HG02970 (cell line): ENCODE measurements around the gene ITPR2.

Experiments
- ATAC-seq: cut with Tn5 transposase; IDR thresholded peaks from one replicate; pipeline ENCODE4 v1.9.1; 2021; ENCODE audit warnings: mild to moderate bottlenecking, moderate library complexity, moderate number of reproducible peaks; ENCODE audit not compliant: unreplicated experiment, low FRiP score

Gene ITPR2

DNA sequence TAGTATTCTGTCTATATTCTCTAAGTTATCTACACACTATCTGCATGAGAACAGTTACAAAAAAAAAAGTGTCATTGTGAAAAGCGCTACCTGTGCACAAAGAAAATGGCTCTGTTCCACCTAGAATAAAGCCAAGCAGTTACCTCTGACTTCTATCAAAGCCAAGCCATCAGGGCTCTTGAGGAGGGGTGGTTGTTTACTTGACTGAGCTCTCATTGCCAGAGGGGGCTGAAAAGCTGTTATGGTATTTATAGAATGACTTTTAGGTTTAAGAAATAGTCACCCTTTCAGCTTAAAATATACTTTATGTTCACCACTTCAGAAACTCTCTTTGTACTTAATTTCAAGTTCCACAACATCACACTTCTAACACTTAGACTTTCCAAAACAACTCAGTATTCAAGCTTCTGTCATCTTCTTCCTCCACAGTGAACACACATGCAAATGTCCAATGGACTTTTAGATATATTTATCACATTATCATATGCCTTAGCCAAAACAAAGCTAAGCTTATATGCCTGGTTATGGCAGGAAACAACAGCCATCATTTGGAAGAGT, 7.5 kb downstream of the ITPR2 start:
- ATAC-seq = no peak

DNA sequence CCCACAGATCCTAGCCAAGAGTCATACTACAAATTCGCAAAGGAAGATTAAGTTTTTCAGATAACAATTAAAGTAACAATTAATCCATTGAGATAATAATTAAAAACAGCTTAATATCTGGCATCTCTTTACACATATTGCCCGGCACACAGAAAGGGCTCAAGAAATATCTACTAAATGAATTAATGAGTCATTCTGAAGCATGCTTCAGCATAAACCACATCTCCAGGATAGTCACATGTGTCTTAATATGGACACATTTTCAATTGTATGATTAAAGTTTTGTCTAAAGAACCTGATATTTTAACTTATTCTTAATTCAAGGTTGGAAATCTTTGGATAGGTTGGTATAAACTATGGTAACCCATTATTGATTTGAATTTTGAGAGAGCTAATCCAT, 9.6 kb downstream of the ITPR2 start:
- no peak for ATAC-seq

DNA sequence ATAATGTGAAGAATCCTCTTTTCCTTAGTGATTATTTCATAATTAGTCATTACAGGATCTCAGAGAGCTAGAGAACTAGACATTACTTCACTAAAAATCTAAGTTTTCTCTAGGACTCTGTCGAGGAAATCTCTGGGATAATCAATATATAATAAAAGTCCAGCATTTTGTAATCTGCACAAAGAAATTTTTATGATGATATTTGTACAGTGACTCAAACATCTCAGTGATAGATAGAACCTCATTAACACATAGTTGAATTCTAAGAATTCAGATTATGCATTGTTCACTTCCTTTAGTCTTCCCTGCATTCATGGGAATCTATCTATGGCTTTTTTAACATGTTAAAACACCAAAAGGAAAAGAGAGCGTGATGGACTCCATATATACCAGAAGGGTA, 11.0 kb downstream of the ITPR2 start:
- ATAC-seq = no peak

DNA sequence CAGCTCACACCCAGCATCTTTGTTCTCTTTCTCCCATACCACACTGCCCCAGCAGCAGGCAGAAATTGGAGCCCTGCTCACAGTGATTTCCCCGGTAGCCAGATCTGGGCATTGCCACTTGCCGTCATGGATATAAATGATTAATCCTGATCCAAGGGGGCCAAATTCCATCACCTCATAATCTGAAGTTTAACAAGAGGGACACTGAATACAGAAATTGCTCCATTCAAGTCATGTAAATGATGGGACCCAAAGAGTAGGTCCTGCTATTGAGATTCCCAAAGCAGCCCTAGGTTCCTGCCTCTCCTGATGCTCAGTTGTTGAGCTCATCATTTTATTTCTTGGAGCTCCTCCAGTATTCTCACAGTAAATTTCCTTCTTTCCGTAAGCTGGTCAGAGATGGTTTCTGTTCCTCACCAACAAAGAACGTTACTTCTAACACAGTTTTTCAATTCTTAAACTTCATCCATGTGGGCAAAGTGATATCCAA, 11.7 kb downstream of the ITPR2 start:
- no peak for ATAC-seq

DNA sequence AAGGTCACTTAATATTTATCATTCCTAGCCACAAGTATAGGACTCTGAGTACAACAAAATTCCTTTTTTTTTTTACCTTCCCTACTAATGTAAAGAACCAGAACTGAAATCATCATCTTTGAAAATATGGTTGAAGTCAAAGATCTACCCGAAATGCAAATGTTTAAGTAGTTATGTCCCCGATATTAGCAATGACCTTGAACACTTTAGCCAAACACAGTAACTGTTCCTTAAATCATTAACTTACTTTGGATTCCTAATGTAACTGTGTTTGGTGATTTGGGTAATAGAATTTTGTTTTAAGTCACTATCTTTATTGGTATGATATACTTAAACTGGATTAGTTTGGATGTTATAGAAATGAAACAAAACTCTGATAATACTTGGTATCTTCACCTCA, 14.4 kb downstream of the ITPR2 start:
- ATAC-seq = no peak

DNA sequence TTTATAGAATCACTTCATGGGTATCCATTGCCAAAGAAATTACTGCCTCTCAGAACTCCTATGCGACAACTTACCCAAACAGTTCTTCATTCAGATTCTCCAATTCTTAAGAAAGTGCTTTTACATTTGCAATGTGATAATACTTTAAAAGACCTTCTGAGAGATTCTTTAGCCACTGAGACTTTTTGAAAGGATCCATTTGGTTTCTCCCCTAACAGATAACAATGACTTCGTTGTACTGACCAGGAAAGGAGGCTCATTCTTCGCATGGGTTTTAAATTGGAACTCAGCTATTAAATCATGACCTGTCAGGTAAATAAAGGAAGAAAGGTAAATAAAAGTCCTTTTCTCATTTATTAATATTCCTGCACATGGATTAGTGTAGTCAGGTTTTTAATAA, 14.8 kb downstream of the ITPR2 start:
- no peak for ATAC-seq

DNA sequence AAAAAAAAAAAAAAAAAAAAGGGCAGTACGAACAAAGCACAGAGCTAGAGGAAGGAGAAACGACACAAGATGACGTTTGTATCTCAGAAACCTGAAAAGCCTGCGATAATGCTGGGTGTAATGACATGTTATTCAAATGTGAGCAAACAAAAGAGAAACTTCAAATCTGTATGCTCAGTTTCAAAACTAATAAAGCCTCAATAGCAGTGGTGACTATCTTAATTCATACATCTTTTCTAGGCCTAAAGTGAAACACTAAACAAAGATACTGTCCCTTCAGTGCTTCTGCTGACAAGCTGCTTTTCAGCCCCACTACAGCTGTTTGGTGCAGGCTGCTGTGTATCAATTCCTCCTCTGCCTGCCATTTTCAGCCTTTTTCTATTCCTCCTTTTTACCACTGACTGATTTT, 15.8 kb downstream of the ITPR2 start:
- ATAC-seq = peak; percentile 65

DNA sequence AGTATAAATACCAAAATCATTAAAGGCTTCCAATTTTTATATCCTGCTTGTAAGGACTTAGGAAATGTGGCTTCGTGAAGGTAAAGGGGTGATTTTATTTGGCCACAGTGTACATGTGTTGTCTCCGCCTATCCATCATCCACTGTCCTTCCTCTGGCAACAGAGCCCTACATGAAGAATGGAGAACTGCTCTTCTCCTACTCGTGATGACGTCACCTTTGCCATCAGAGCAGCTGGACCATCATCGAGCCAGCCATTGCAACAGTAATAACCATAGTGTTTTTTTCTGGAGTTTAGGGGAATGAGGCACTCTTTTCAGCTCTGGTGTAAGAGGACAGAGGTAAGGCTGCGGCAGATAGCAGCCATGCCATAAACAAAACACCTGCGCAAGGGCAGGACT, 19.2 kb downstream of the ITPR2 start:
- no peak for ATAC-seq

DNA sequence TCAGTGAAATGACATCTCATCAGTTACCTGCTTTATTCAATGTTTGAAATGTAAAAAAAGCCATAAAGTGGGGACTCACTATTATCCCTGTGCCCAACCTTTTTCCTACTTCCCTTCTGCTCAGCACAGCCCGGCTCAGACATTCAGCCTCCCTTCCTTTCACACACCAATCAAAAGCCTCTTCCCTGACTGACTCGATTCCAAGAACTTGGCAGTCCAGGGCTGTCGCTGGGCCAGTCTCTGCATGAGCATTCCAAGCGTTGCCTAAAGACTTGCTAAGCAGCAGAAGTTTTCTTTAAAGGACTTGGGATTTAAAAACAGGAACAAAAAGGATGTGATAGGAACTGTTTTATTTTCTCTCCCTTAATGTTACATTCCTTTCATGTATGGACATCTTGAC, 22.7 kb downstream of the ITPR2 start:
- no peak for ATAC-seq

DNA sequence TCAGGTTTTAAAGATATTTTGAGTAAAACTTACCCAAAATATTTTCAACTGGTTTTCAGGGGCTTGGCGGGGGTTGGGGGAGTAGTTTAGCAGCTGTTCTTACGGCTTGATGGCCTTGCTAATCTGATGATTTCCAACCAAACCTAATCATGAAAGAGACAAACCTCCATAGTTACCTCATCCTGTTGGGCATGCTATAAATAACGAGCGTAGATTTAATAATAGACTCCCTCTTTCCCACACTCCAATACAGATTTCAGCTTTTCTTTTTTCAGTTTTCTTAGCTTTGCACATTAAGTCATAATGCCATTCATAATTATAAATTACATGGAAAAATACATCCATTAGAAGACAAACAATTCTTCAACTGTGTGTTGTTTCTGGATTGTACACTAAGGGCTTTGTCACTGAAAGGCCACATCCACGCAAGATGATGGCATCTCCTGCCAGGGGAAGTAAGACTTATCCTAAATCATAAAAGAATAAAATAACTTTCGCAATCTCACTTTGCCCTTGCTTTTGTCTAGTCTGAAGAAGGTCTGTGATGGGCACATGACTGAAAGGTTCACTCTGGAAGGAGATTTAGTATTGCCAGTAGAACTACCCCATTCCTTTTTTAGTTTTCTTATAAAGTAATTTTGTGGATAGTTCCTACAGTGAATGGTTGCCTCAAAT, 23.2 kb downstream of the ITPR2 start:
- ATAC-seq = no peak

DNA sequence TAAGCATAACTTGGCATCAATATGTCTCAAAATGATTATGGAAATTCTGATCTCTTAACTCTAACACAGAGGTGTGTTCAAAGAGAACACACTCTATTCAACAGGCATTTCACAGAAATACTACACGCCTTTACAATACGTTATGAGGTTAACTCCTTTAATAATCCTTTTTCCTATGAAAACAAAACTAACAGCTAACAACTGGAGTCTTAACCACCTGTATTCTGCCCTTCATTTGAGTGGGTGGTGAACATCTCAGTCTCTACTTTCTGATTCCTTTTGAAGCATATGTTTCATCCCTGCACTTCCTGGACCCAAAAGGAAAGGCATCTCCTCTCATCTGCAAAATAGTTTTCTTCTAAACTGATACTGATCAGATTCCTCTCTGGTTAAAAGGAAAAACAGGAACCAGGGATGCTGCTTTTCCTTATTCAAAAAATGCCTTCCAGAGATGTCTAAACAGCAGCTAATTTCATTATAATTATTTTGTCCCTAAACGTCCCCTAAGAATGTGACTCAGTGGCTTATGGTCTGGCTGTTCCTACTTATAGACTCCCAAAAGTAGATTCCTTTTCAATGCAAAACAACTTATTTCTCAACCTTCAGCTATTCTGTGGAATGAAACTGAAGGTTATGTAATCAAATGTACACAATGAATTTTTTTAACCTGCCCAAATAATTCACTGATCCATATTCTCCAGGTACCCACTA, 24.1 kb downstream of the ITPR2 start:
- no peak for ATAC-seq

DNA sequence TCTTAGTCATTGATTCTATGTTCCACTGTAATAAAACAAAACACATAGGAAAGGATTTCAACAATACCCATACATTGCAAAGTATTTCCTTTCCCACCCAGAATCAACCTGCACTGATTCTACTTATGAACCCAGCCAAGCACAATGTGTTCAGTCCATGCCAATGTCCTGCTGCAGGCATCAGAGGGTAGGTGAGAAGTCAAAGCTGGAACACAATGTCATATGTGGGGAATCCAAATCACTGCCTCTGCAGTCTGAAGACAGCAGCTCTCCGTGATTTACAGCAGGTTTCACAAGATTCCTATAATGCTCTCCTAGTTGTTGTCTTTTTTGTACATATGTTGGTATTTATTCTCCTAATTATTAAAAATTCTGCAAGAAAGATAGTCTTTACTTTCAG, 25.7 kb downstream of the ITPR2 start:
- no peak for ATAC-seq

DNA sequence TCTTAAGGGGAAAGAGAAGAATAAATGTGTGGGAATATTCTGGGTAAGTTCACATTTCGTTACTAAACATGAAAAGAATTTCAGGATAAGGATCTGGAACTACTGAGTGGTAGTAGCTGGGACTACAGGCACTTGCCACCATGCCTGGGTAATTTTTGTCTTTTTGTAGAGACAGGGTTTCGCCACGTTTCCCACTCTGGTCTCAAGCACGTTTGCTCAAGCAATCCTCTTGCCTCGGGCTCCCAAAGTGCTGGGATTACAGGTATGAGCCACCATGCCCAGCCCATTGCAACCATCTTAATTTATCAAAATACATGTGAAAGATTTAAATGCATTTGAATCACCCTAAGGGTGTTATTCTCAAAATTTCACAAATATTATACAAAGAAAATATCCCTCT, 26.4 kb downstream of the ITPR2 start:
- no peak for ATAC-seq

DNA sequence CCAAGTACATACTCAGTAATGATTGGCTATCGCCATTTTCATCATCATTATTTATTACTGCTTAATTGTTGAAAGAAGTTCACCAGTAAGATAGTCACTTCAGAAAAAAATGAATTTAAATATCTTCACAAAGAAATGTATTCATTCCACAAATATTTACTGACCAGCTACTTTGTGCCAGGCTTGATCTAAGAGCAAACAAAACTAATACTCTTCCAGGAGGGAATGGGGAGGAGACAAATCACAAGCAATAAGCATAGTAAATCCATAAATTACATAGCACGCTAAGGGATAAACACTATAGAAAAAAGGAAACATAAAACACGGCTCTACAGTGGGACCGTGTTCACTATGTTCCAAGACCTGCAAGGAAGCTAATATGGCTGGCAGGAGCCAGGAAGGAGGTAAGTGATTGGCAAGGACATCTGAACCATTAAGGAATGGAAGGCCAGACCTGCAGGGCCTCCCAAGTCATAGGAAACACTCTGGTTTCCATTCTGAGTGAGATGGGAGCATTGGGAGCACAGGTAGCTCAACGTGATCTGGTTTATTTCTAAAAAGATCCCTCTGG, 27.5 kb downstream of the ITPR2 start:
- ATAC-seq = no peak

DNA sequence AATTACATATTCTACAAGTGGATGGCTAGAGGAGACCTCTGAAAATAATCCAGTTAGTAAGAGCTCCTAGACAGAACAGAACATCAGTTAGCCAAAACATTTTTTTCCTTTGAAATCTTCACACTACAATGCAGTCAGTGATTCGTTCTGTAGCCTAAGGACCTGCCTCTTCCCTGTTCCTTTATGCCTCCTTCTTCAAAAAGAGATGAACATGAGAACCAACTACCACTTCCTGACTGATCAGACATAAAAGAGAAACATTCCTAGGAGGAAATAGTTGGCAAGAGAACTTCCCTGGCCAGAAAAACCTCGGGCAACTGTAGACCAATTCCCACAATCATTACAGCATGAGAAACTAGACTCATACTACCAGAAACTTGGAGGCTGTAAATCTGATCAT, 29.4 kb downstream of the ITPR2 start:
- ATAC-seq = no peak

DNA sequence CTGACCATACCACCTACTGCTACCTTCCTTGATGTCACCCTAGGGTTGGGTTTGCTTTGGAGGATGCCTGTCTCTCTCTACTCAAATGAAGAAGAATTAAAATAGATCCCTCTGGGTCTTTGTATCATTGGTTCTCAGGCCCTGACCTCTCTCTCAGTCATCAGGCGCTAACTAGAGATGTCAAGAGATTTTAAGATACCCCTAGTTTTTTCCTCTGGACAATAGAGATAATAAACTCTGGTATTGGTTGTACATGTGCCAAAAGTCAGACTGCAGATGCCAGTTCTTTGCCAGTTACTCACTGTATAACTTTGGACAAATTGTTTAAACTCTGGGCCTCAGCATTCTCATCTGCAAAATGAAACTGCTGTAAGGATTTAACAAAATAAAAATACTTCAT, 31.5 kb downstream of the ITPR2 start:
- no peak for ATAC-seq

DNA sequence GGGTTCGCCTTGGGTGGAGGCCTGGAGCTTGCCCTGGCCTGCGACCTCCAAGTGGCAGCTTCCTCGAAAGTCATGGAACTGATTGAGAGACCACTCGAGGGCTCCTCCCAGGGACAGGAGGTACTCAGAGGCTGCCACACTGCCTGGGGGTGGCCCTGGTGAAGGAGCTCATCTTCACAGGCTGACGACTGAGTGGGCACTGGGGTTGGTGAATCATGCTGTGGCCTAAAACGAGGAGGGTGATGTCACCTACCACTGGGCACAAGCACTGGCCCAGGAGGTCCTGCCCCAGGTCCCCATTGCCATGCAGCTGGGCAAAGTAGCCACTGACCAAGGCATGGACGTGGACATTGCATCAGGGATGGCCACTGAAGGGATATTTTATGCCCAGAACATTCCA, 32.1 kb downstream of the ITPR2 start:
- ATAC-seq = no peak

DNA sequence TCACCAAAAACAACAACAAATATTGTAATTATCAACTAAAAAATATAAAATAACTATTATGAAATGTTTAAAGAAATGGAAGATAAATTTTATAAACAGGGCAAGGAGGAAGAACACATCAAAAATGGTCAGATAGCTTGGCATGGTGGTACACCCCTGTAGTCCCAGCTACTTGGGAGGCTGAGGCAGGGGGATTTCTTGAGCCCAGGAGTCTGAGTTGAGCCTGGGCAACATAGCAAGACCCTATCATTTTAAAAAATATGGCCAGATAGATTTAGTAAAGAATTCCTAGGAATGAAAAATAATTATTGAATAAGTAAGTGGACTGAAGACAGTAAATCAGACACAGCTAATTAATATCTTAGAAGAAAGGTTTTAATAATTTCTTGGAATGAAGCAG, 32.6 kb downstream of the ITPR2 start:
- no peak for ATAC-seq

DNA sequence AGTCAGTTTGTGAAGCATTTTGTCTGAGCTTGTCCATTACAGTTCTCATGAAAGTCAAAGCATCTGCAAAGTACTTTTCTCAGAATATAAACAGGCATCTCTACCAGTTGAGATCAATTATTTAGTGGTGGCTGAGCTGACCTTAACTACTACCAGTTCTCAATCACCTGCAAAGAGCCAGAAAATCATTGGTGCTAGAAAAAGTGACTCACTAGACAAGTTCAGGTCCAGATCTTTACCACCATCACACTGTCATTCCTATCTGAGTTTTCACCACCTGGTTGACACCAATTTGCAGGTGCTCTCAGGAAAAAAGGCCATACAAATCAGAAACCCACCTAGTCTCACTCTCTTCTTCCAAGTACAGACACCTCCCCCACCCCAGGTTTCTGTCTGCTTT, 33.3 kb downstream of the ITPR2 start:
- no peak for ATAC-seq

DNA sequence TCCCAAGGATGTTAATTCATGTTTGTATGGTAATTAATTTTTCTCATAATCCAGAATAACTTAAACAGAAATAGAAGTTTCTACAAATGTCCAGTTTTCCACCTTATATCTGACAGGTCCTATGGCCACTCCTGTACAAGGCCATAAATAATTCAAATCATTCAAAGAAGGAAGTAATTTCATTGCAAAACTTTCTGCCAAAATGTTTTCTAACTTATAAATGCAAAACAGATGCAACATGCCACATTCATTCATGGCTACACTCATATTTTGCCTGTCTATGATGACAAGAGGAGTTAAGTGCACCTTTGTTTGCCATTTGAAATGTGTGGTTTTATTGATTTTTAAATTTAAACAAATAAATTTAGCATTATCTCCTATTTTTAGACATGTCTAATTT, 34.4 kb downstream of the ITPR2 start:
- no peak for ATAC-seq

DNA sequence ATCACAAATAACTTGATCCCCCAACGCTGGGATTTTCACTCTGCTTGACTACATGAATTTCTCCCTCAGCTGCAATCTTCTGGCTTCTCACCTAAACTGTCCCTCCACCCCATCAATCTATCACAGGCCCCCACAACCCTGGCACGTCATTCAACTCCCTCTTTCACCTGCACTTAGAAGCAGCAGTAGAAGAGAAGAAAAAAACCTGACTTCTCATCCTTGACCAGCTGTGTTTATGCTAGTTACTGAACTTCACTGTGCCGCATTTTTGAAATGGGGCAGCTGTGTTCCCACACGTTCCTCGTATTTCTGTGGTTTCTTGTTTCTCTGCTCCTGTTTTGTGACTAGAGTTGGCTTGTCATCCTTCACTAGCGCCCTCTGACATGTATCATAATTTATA, 35.0 kb downstream of the ITPR2 start:
- peak; percentile 58 for ATAC-seq

DNA sequence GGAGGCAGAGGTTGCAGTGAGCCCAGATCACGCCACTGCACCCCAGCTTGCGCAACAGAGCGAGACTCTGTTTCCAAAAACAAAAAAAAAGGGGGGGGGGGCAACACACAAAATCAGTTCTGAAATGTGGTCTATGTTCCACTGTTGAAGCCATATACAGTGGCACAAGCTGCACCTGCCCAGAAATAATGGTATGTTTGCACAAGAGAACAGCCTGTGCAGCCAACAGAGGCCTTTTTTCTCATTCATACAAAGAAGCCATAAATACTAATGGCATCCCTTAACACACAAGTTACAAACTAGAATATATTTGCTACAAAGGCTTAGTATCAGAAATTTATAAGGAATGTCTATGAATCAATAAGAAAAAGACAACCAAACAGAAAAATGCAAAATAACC, 37.1 kb downstream of the ITPR2 start:
- ATAC-seq = no peak
